ENCODE results near the gene DARS2.
A peak's percentile ranks its signal among the peaks of the same experiment; 100 is the strongest.
"Not testable (repeated sequence)": the region's sequence is repeated elsewhere in the genome, so short reads cannot be mapped to it uniquely, and the experiment has no call there.

Gene DARS2, protein sequence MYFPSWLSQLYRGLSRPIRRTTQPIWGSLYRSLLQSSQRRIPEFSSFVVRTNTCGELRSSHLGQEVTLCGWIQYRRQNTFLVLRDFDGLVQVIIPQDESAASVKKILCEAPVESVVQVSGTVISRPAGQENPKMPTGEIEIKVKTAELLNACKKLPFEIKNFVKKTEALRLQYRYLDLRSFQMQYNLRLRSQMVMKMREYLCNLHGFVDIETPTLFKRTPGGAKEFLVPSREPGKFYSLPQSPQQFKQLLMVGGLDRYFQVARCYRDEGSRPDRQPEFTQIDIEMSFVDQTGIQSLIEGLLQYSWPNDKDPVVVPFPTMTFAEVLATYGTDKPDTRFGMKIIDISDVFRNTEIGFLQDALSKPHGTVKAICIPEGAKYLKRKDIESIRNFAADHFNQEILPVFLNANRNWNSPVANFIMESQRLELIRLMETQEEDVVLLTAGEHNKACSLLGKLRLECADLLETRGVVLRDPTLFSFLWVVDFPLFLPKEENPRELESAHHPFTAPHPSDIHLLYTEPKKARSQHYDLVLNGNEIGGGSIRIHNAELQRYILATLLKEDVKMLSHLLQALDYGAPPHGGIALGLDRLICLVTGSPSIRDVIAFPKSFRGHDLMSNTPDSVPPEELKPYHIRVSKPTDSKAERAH

DNA sequence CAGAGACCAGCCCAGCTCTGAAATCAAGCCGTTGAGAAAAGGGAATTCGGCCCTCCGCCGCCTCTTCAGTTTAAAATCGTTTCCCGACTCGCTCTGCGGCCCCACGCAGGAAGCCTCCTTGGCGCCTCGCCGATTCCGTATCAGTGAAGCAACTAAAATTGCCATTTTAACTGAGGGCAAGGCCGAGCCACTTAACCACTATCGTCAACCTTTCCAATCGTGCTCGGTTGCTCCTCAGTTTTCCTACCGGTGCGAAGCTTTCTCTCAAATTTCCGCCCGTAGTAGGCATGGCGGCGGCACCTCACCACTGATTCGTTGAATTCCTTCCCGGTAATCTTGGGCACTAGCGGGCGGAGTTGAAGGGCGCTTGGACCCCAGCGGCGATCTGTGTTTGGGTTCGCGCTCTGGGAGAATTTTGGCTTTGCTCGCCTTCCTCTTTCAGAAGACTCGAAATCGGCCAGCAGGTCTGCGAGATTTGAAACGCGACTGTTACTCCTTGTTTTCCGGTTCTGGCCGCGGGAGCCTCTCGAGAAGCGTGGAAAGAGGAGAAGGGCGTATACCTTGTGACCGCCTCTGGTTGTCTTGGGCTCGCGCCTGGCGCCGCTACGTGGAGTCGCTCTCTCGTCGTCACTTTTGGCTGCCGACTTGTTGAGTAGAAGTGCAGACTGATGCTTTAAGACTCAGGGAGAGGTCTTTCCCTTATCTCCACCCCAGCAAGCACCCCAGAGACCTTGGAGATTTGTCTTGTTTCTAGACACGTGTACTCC is at the start of gene DARS2, which contains the start of gene CENPL:
DARS2 (plus strand) TSS at position 359 of the 767 bp plus-strand sequence. CDS start 557 bp downstream, outside the sequence.
CENPL (minus strand) TSS at position 569 of the 767 bp plus-strand sequence. CDS start 13,584 bp downstream, outside the sequence.
- DNase-seq (ENCODE audit: low read depth in 2 of 2), result peak; percentile 96

- DNase-seq (ENCODE audit: low read depth in 2 of 2), result no peak
Observed at GRCh38 chr1:173775578-173776226, 48.8 kb upstream of the DARS2 start.

GRCh38 chr1:173779936-173780335 is 44.5 kb upstream of the DARS2 start:
- peak; percentile 3 to 5 for DNase-seq (ENCODE audit: low read depth in 2 of 2)

DNA sequence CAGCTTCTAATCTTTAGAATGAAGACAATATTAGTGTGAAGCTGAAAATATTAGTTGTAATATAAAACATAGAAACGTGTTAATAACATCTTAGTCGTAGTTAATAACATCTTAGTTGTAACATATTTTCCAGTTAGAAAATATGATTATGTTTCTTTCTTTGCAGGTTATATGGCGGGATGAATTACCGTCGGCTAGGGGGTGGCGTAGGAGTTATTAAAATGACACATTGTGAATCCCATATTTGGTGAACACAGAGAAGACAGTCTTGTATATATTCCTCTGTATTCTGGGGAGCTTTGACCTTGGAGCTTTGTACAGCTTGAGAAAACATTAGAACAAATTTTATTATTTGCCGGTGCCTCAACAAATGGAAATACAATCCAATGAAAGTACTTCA is 39.5 kb upstream of the DARS2 start:
- no peak for DNase-seq (ENCODE audit: low read depth in 2 of 2)

- no peak for DNase-seq (ENCODE audit: low read depth in 2 of 2)
Observed at GRCh38 chr1:173789841-173790240, 34.6 kb upstream of the DARS2 start.

DNA sequence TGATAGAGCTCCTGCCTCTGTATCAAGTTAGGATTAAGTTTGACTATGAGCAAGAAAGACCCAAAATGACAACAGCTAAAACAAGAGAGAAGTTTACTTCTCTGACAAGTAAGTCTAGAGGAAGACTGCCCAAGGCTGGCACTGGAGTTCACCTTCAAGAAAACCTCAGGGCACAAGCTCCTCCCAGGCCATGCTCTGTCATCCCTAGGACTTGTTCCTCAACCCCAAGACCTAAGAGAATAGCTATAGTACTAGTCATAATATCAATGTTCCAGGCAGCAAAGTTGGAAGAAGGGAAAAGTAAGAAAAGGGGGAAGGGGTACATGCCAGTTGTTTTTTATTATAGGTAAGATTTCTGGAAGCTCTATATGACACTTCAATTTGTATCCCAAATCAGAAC is 26.4 kb upstream of the DARS2 start:
- no peak for DNase-seq (ENCODE audit: low read depth in 2 of 2)

GRCh38 chr1:173799995-173800394 is 24.5 kb upstream of the DARS2 start:
- DNase-seq (ENCODE audit: low read depth in 2 of 2), result not testable (repeated sequence)

- DNase-seq (ENCODE audit: low read depth in 2 of 2), result no peak
Observed at GRCh38 chr1:173802961-173803360, 21.5 kb upstream of the DARS2 start.

- not testable (repeated sequence) for DNase-seq (ENCODE audit: low read depth in 2 of 2)
Observed at GRCh38 chr1:173813654-173814053, 10.8 kb upstream of the DARS2 start.

GRCh38 chr1:173818459-173818858 is 6.0 kb upstream of the DARS2 start:
- DNase-seq (ENCODE audit: low read depth in 2 of 2), result no peak

GRCh38 chr1:173821680-173822079 is 2.8 kb upstream of the DARS2 start:
- no peak for DNase-seq (ENCODE audit: low read depth in 2 of 2)

- DNase-seq (ENCODE audit: low read depth in 2 of 2), result no peak
Observed at GRCh38 chr1:173823781-173824314, 625 bp upstream of the DARS2 start.

DNA sequence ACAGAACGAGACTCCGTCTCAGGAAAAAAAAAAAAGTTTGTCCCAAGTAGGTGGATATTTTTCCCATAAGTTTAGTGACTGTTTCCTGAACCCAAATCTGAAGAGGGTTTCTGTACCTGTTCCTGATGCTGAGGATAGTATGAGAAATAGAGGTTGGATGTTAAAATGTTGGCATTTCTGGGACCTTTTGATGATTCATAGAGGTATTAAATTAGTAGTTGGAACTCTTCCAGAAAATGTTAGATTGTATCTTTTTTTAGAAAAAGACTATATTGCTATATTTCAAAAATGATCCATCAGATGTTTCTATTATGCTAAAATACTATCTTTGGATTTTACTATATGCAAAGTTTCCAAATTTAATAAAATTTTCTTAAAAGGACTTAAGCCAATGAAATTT is 3.1 kb downstream of the DARS2 start:
- no peak for DNase-seq (ENCODE audit: low read depth in 2 of 2)

GRCh38 chr1:173832748-173833147 is 8.3 kb downstream of the DARS2 start:
- DNase-seq (ENCODE audit: low read depth in 2 of 2), result no peak

- DNase-seq (ENCODE audit: low read depth in 2 of 2), result no peak
Observed at GRCh38 chr1:173852105-173852504, 27.6 kb downstream of the DARS2 start.

DNA sequence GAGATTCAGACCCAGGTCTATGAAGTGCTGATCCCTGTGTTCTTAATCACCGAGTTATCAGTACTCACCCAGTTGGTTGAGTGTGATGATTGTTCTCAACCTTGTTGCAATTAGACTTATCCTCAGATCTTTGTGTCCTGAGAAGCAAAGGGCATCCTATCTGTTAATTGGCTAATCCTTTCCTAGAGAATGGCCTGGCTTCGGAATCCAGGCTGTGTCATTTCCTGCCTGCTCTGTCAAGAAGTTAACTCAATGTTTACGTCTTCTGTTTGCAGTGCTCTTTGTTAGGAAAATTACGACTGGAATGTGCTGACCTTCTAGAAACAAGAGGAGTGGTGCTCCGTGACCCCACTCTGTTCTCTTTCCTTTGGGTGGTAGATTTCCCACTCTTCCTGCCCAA is 28.6 kb downstream of the DARS2 start:
- no peak for DNase-seq (ENCODE audit: low read depth in 2 of 2)

DNA sequence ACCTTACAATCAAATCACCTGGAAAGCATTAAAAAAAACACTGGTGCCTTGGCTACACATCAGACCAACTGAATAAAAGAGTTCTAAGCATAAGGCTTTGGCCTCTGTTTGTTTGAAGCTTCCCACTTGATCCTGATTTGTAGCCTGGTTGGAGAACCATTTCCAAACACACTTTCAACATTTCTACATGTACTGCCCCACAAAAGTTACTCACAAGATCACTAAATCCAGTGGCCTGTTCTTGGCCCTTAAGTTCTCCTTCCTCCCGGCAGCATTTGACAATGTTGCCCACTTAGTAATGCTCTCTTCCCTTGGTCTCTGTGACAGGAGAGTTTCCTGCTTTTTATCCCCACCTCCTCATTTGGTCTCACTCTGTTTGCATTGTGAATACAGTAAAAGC is 31.5 kb downstream of the DARS2 start:
- DNase-seq (ENCODE audit: low read depth in 2 of 2), result no peak

DNA sequence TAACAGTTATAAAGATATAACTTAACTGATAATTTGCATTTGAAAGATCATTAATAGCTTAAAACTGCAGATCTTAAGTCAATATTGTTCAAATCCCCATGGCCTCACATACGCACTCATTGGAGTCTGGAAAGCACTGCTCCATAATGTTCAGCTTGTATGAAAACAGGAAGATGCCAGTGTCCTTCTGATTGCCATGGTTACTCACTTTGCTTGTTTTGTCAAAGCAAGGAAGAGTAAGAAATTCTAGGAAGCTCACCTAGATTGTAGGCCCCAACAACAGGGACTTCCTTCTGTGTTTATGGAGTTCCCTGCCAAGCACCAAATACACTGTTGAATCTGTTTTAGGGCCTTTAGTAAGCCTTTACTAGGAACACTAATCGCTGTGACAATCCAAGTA is 32.4 kb downstream of the DARS2 start:
- DNase-seq (ENCODE audit: low read depth in 2 of 2), result no peak

DNA sequence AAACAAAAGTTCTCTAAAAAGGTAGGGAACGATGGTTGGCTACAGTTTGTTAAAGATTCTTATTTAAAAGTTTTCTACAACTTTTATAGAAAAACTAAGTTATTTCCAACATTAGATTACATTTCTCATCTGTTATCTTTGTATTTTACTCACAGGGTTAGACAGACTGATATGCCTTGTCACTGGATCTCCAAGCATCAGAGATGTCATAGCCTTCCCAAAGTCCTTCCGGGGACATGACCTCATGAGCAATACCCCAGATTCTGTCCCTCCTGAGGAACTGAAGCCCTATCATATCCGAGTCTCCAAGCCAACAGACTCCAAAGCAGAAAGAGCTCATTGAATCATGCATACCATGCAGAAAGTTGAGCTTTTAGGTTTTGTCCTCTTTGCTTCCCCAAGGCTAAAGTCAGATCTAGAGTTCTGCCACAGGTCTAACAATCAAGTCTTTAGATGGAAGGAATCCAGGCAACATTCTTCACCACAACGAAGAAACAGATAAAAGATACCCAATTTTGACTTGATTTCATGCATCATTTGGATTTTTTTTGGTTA is 33.0 kb downstream of the DARS2 start:
- no peak for DNase-seq (ENCODE audit: low read depth in 2 of 2)

- not testable (repeated sequence) for DNase-seq (ENCODE audit: low read depth in 2 of 2)
Observed at GRCh38 chr1:173859547-173859946, 35.1 kb downstream of the DARS2 start.

DNA sequence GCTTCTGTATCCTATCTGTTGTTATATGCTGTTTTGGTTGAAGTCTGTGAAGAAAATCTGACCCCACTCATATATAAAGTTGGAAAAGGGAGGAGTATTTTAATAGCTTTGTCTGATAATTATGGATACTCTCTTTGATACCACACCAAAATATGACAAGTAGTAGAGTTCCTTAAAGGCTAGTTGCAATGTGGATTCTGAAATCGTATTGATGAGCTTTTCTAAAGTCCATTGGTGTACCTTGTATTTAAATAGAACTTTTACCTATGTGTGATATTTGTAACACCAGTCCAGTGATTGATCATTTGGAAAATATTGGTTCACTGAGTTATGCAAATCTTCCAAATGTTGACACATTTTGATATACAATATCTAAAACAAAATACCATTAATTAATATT is 35.6 kb downstream of the DARS2 start:
- no peak for DNase-seq (ENCODE audit: low read depth in 2 of 2)
